T1000 (cell line): ENCODE measurements around the gene CREB3L2.
"Not testable (repeated sequence)": the region's sequence is repeated elsewhere in the genome, so short reads cannot be mapped to it uniquely, and the experiment has no call there.

Source experiments
- DNase-seq: peaks from one replicate; lab custom pipeline; 2025; ENCODE audit warnings: mixed read lengths; lab: John Stamatoyannopoulos, UW

Gene CREB3L2

GRCh38 chr7:137933270-137934017 is 68.4 kb downstream of the CREB3L2 start:
- no peak for DNase-seq

- DNase-seq = no peak
Measured at GRCh38 chr7:137932881-137933269, 69.0 kb downstream of the CREB3L2 start.

GRCh38 chr7:137931823-137932222 is 70.1 kb downstream of the CREB3L2 start:
- DNase-seq = no peak

- no peak for DNase-seq
Measured at GRCh38 chr7:137930581-137930980, 71.3 kb downstream of the CREB3L2 start.

GRCh38 chr7:137928626-137929025 is 73.3 kb downstream of the CREB3L2 start:
- no peak for DNase-seq

DNA sequence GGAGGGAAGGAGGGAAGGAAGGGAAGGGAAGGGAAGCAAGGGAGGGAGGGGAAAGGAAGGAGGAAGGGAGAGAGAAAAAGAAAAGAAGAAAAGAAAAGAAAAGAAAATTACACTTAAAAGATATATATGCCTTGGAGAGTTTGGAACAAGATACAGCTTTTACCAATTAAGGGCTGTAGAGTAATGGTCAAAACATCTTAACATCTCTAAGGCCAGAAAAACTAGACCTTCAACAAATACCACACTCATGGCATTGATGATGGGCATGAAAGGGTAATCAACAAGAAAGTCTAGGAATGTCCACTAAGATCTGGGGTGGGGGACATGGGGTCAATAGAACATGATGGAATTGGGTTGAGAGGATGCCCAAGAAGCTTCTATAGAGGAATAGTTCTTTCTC is 74.5 kb downstream of the CREB3L2 start:
- no peak for DNase-seq

DNA sequence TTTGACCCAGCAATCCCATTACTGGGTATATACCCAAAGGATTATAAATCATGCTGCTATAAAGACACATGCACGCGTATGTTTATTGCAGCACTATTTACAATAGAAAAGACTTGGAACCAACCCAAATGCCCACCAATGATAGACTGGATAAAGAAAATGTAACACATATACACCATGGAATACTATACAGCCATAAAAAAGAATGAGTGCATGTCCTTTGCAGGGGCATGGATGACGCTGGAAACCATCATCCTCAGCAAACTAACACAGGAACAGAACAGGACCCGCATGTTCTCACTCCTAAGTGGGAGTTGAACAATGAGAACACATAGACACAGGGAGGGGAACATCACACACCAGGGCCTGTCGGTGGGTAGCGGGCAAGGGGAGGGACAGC is 75.7 kb downstream of the CREB3L2 start:
- not testable (repeated sequence) for DNase-seq

DNA sequence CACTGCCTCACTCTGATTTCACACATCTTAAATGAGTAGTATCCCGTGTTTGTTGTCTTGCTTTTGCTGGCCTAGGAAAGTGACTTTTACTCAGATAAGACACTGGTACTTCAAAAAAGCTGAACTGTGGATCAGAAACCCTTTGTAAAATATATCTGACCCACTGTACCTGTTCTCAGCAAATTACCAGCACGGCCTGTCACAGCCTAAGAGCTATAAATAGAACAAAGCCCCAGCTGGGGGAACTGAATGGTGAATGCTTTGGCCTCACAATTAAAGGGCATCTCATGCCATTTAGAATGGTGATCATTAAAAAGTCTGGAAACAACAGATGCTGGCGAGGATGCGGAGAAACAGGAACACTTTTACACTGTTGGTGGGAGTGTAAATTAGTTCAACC is 76.1 kb downstream of the CREB3L2 start:
- no peak for DNase-seq

DNA sequence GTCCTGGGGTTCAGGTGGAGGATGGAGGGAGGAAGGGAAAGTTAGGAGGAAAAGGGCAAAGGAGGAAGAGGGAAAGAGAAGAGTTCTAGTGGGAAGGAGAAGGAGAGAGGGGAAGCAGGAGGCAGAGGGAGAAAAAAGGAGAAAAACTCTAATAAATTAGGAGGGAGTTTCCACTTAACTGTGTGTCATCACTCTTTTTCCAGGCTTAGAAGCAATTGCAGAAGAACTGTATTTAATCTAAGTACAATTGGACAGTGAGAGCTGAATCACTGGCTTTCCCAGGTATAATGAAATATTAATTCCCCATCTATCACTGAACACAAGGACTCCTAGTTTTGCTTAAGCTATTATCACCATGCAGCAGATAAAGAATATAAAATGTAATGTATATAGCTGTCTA is 76.8 kb downstream of the CREB3L2 start:
- DNase-seq = no peak

DNA sequence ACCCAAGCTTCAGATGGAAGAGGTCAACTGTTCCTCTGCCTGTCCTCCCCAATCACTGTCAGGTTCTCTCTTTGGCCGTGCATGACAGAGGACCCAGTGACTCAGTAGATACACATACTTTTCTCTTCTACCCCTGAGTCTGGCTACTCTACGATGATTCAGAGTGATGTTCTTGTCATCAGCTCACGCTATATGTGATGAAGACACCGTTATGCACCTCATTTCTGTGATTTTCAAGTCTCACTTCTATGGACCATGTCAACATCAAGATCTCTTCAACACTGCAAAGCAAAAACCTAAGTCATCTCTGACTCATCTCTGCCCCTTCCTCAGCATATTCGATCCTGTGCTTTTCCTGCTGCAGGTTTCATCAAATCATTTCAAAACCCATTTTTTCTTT is 78.5 kb downstream of the CREB3L2 start:
- no peak for DNase-seq

DNA sequence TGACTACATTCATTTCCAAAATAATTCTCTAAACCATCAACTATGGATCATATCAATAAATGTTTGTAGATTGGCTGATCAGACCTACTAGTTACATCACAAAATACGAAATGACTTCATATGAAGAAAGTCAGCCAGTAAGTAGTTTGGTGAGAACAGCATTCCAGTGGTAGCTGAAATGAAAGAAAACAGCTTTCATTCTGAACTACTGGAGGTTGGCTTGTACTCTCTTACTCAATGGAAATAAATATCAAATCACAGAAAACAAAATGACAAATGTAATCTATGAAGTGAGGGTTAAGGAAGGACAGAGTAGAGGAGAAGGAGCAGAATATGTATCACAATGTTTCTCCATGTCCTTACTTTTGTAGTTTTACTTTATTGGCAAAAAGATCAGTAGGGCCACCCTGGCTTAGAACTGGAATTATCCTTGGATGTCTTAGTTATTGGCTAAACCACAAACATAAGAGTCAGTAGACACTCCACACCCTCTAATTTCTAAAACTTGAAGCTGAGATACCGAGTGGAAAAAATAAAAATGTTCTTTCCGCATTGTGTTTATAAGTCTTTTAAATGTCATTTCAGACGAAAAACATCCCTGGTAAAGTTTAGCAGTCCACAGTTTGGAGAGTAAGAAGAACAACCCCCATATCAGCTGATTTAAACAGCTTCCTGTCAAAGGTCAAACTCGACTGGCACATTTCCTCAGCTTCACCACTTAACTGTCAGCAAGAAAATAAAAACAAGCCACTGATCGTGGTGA is 81.1 kb downstream of the CREB3L2 start:
- DNase-seq = no peak

DNA sequence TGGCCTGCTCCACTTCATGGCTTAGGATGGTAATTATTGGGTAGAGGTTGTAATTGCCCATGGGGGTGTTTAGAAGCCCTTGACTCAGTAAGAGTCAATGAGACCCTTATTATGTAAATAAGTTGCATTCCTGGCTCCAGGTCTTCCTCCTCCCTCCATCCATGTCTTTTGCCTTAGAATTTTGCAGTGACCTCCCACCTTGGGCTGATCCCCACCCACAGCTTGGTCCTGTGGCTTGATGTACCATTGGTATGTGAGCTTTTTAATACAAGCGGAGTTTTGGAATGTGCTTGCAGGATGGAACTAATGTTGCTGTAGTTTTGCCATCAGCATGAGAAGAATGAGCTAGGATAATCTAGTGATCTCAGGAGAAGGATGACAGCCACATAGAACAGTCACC is 81.9 kb downstream of the CREB3L2 start:
- no peak for DNase-seq

DNA sequence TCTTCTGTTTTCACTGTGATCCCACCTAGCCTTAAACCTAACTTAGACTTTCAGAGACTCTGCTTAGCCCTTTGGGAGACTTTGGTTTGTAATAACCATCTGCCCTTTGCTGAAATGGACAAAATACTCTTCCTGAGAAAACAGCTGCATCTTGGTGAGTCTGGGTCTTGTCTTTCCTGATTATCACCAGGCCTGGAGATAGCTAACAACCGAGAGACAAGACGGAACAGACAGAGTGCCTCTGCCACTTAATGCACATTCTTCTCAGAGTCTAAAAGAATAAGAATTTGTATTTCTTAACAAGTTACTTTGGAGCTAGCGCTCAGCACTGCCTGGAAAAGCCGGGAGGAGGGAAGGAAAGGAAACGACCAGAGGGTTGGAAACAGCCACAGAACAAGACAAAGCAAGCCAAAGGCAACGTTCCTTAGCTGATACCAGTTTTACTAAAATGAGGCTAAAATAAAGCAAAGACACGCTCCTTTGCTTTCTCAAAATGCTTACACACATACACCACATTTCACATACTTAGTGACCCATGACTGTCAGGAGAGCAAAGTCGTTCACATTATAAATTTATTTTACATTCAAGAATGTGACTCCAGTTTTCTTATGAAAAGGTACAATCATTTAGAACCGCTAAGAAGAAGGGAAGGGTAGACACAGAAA is 84.8 kb downstream of the CREB3L2 start:
- no peak for DNase-seq

DNA sequence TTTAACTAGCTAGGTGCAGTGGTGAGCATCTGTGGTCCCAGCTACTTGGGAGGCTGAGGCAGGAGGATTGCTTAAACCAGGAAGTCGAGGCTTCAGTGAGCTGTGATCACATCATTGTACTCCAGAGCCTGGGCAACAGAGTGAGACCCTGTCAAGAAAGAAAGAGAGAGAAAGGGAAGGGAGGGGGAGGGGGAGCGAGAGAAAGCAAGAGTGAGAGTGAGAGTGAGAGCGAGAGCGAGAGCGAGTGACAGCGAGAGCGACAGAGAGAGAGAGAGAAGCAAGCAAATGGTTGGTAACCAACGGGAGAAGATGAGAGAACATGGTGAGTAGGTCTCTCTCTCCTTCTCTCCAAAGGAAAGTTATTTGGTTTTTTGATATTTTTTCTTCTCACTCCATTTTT is 85.3 kb downstream of the CREB3L2 start:
- no peak for DNase-seq

GRCh38 chr7:137915266-137915665 is 86.6 kb downstream of the CREB3L2 start:
- DNase-seq = no peak

DNA sequence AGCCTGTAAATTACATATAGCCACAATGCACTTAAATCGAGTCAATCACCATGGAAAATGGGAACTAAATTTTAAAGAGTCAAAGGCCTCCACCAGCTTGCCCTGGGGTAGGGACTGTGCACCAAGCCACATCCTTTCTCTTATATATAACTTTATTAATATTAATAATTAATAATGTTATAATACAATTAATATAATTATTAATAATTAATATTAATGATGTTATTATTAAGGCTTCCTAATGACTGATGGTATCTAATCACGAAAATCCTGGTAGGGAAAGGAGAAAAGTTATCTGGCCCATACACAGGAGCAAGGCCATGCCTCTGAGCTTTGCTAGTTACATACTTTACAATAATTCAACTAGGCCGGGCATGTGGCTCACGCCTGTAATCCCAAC is 87.9 kb downstream of the CREB3L2 start:
- DNase-seq = no peak

DNA sequence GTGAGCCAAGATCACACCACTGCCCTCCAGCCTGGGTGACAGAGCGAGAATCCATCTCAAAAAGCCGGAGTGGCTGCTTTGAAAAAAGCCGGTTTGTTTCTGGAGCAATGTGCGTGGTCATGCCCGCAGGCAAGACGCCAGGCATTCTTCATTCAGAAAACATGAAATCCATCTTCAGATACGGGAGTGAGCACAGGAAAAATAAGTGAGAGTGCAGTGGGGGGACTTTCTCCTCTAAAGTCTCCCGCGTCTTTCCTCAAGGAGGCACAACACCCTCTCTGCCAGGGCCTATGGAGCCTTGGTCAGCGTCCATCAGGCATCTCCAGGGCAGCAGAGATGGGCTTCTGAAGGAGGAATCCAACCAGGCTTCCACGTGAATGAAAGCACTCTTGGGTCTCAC is 92.8 kb downstream of the CREB3L2 start:
- no peak for DNase-seq

DNA sequence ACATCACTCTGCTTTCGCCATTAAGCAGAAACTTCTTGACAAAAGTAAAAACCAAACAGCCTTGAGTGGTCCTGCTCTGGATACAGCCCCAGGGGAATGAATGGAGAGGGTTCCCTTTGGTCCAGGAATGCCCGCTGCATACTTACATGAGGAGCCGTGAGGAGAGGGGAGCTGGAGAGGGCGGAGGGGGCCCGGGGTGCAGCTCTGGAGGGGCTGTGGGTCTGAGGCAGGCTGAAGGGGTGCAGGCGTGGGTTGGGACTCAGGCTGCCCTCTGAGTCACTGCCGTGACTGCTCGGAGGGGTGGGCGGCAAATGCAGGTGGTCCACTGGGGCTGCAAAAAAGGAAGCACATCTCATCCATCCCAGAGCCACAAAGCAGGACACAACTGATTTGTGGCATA is 93.8 kb downstream of the CREB3L2 start:
- DNase-seq = no peak

- DNase-seq = not testable (repeated sequence)
Measured at GRCh38 chr7:137906636-137907035, 95.2 kb downstream of the CREB3L2 start.

- DNase-seq = no peak
Measured at GRCh38 chr7:137904833-137905232, 97.1 kb downstream of the CREB3L2 start.

- peak; percentile 14 for DNase-seq
Measured at GRCh38 chr7:137903382-137904169, 98.3 kb downstream of the CREB3L2 start.

DNA sequence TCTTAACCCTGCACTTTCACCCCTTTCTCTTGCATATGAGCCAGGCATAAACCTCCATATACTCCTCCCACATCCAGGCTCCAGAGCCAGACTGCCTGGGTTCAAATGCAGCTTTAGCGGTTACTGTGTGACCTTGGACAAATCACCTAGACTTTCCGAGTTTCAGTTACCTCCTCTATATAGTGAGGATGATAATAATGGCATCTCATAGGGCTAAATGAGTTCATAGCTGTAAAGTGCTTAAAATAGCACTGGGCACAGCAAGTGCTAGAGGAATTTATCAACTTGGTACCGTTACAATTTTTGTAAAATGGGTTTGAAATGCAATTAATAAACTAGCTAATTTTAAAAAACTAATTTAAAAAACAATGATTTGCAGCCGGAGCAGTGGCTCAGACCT is 101.7 kb downstream of the CREB3L2 start:
- no peak for DNase-seq
